DMS53 treated with DMSO at 0.1 percent for 48 hours (cell line): ENCODE data around the gene AMPH.

Experiments
- DNase-seq: peaks from one replicate; lab custom pipeline; 2025; ENCODE audit not compliant: unreplicated experiment; lab: John Stamatoyannopoulos, UW

Gene AMPH

DNA sequence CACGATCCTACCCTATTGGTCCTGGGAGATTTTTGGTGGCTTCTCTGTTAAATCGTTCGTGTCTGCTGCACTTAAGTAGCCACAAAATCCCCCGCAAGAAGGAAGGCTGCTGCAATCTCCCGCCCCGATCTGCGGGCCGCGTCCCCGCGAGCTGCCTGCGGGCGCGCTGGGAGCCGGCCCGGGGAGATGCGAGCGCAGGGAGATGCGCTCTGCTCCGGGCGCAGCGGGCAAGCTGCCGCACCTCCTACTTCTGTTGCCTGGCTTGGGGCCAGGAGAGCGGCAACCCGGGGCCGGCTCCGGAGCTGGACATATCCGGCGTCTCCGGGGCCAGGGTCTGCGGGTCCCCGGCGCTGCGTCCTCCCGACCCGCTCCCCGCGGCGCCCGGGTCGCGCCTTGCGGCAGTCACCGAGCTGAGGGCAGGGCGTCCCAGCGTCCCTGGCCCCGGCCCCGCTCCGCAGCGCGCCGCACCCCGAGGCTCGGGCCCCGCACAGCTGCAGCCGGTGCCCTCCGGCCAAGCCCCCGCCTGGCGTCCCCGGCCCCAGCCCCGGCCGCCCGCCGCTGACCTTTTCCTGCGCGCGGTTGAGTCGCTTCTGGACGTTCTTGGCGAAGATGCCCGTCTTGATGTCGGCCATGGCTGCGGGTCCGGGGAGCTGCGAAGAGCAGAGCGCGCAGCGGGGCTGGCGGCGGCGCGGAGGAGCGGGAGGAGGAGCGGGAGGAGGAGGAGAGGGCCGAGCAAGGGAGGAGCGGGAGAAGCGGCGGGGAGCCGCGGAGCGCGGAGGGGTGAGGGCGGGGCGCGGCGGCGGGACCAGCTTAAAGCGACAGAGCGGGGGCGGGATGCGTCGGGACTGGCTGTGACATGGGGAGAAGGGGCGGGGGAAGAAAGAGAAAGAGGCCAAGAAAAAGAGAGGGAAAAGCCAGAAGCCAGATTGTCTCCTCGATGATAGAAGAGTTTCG lies at the start of gene AMPH:
AMPH (minus strand) TSS at position 654 of the 954 bp plus-strand sequence; CDS start at position 632, 22 bp downstream.
- DNase-seq = no peak

DNA sequence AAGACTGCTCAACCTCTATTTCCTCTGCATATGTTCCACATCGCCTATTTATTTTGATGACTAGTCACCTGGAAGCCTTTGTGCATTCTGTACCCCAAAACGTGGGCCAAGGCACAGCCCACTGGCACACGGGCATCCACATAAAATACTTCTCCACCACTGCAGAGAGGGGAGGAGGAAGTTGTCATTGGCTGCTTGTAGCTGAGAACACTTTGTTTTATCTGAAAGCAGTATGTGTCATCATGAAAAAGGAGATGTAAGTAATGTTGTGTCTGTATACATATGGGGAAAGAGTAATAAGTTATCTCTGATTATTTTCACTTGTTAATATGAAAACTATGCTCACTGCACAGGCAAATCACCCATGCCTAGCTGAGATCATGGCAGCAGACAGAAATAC lies 48.2 kb upstream of the AMPH start:
- no peak for DNase-seq

DNA sequence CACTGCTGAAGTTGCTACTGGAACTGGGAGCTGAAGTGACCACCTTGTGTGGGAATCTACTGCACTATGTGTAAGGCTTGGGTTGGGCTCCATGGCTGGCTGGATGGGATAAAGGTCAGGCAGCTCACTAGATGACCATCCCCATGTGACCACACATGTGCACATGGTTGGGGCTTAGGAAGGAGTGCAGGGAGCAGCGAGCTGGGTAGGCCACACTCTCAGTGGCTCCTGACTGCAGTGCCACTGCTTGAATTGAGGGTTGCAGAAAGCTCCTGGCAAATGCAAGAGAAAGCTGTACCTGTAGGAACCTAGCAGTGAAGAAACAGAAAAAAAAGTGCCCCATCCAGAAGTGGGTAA lies 47.5 kb upstream of the AMPH start:
- DNase-seq = no peak

DNA sequence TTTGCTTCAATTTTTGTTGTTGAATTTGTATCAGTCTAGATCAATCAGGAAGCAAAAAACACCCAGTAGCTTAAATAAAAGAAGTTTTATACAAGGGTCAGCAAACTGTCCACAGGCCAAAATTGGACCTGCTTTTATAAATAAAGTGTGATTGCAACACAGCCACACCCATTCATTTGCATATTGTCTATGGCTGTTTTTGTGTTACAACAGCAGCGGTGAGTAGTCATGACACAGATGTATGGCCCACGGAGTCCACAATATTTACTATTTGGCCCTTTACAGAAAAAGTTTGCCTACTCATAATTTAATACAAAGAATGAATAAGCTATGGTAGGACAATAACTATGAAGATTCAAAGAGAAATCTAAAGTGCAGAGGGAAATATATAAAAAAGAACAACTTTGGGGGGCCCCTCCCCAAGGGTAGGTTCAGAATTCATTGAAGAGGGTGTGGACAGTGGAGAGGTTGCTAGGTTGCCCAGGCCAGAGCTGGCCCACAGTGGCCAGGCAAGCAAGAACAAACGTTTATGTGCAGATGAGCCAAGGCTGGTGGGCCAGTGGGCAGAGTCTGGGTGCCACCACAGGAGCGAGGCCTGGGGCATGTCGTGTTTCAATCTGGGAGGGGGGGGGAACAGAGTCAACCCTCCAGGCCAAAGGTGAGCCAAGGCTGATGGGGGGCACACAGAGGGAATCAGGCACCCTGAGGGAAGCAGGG lies 47.0 kb upstream of the AMPH start:
- no peak for DNase-seq

DNA sequence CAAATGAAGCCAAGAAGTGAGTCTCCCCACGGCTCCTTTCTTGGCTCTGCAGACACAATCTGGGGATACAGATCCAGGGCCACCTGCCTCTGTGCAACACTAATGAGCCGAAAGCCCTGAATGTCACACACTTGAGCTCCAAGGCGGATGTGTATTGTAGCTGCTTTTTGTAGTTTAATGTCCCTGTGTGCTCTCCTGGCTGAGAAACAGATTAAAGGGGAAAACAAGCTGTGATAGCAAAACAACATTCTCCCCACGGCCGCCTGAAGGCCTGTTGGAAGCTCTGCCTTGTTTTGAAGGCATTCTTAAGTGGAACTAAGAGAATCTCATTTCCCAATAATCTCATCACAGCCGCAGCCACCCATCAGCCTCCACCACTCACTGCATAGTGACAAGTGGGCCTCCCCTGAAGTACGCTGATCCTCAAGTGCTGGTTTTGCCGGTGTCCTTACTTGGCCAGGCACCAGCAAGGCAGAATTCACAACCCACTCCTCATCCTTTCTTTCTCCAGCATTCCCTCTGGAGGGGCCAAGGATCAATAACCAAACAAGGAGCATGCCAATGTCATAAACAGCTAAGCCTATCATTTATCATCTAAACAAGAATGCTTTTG lies 44.4 kb upstream of the AMPH start:
- DNase-seq = no peak

DNA sequence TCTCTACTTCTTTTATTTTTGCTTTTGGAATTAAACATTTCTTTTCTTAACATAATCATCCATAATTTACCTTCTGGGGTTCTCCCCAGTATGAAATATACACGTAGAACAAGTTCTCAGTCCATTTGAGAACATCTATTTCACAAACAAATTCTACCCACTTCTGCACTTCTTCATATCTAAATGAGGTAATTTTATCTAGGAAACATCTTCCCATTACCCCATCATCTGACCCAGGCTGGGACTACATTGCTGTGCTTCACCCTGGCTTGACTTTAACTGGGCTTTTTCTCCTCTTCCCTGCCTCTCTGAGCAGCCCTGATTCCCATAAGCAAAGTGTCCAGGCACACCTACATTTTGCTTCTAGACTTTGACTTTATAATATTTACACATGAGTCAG lies 43.3 kb upstream of the AMPH start:
- DNase-seq = no peak

DNA sequence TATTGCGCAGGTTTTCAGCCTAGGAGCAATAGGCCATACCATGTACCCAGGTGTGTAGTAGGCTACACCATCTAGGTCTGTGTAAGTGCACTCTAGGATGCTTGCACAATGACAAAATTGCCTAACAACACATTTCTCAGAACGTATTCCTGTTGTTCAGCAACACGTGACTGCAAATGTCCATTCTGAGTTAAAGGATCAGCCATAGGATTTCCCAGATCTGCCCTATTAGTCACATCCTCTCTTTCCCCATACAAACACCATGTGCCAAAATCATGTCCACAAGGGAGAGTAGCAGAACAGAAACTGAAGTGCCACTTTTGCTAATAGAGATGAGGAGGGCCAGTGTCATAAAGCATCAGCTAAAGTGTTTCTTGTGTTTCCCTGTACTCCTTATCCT lies 42.6 kb upstream of the AMPH start:
- DNase-seq = no peak

DNA sequence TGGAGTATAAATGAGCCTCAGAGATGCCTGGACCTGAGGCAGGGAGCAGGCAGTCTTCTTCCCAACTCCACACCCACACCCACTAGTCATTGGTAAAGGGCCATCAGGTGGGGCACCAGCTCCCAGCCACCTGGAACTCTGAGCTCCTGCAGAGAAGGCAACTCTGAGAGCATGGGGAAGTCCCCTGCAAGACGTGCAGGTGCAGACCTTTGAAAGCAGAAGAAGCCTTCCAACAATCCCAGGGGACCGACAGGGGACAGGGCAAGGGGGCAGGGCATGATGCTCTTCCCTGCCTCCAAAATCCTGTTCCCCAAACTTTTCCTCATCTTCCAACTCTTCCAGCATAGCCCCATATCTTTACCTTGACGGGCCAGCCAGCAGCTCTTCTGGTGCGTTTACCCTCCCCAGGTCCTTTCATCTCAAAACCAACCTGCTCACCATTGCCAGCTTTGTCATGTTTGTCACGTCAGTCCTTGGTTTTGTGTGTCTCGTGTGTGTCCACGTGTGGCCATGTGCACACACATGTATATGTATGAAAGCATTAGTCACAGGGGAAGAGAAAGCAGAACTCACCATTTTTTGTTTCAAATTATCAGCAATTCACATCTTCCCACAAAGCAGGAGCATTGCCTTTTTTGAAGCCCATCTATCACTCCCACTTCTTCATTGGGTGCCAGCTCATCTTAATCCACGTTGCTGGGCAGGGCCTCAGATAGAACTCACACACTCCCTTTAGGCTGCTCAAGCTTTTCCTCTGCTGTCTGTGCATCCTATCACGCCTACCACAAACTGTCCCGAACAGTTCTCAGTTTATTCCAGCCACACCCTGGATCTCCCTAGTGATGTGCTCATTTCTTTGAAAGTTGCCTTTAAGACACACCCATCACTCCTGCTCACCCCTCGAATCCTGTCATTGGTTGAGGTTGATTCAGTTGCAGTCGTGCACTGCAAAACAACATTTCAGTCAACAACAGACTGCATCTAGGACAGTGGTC lies 41.0 kb upstream of the AMPH start:
- no peak for DNase-seq

DNA sequence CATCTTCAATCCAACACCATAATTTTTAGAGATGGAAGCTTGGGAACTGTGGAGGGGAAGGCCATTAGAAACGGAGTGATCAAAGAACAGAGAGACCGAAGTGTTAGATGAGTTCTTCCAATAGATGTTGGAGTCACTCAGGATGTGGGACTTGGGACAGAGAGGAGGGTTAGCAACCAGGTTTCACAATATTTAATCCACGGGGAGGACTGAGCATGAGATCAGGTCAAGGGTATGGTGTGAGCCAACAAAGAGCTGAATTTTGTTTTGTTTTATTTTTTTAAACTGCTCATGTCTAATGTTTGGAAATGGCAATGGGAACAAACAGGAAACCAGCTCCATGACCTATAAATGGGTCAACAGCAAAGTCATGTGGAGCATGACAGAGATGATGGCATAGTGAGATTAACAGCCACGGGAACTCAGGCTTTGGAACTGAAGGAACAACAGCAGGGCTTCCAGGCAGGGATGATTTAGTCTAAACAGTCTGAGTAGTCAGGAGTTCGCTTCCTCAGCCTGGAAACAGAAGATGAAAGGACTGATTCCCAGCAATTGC lies 38.9 kb upstream of the AMPH start:
- no peak for DNase-seq

DNA sequence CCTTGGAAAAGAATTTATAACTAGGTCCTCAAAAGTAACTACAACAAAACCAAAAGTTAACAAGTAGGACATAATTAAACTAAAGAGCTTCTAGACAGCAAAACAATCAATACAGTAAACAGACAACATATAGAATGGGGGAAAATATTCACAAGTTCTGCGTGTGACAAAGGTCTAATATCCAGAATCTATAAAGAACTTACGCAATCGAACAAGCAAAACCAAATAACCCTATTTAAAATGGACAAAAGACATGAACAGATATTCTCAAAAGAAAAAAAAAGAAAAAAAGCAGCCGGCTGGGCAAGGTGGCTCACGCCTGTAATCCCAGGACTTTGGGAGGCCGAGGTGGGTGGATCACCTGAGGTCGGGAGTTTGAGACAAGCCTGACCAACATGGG lies 33.8 kb upstream of the AMPH start:
- no peak for DNase-seq

DNA sequence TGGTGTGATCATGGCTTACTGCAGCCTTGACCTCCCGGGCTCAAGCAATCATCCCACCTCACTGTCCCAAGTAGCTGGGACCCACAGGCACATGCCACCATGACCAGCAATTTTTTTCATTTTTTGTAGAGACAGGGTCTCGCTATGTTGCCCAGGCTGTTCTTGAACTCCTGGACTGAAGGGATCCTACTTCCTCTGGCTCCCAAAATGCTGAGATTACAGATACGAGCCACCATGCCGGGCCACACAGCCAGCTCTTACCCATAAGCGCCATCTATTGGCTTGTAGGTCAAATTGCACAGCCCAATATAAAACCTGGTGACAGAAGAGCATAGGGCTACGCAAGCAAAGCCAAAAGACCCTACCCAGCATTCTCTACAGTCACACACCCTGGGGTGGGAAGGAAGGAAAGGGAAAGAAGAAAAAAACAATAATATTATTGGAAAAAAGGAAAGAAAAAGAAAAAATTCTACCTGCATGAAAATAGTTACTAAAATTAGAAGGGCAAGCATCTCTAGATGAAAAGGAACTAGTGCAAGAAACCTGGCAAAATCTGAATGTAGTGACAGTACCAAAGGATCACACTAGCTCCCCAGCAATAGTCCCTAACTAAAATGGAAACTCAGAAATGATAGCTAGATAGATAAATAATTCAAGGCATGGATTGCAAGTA lies 29.4 kb upstream of the AMPH start:
- peak; percentile 50 for DNase-seq

DNA sequence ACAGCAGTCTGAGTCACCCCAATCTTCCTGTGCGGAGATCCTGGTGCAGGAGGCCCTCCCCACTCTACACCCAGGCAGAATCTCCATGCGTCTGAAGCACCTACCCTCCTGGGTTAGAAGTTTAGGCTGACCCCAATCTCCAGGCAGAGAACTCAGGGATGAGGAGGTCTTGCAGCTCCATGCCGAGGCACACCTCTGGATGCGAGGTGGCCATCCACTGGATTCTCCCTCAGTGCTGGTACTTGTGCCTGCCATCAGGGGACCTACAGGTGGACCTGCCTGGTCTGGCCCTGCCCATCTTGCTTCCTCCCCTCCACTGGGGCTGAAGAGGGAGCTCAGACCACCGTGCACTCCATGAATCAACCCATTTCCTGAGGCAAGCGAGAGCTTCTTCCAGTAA lies 28.8 kb upstream of the AMPH start:
- no peak for DNase-seq

DNA sequence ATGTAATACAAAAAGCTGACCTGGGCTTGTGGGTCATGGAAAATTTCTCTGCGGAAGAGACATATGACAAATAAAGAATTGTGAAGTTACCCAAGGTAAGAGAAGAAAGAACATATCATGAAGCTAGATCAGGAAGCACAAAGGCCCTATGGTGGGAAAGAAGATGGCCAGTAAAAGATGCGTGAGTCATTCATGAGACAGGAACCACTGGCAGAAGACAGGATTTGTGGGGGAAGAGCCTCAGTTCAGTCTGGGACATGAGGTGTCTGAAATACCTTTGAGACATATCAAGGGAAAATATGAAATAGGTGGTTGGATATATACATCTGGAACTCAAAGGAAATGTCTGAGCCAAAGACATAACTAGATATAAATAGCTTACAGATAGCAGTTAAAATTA lies 27.7 kb upstream of the AMPH start:
- DNase-seq = no peak

DNA sequence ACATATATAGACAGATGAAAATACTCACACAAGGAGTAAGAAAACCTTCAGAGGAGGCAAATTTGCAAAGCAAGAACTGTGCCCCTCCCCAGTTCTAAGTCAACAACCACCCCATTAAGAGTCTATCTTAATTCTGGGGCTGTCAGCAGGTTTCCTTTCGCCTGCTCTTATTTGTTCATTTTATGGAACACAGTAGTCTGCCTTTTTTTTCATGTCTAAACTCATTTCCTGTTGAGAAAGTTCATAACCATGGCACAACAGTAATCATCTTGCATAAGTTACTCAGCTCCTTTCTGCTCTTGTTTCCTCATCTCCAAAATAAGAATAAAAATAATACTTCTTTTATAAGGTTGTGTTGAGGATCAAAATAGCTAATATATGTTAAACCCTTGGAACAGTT lies 25.8 kb upstream of the AMPH start:
- no peak for DNase-seq

DNA sequence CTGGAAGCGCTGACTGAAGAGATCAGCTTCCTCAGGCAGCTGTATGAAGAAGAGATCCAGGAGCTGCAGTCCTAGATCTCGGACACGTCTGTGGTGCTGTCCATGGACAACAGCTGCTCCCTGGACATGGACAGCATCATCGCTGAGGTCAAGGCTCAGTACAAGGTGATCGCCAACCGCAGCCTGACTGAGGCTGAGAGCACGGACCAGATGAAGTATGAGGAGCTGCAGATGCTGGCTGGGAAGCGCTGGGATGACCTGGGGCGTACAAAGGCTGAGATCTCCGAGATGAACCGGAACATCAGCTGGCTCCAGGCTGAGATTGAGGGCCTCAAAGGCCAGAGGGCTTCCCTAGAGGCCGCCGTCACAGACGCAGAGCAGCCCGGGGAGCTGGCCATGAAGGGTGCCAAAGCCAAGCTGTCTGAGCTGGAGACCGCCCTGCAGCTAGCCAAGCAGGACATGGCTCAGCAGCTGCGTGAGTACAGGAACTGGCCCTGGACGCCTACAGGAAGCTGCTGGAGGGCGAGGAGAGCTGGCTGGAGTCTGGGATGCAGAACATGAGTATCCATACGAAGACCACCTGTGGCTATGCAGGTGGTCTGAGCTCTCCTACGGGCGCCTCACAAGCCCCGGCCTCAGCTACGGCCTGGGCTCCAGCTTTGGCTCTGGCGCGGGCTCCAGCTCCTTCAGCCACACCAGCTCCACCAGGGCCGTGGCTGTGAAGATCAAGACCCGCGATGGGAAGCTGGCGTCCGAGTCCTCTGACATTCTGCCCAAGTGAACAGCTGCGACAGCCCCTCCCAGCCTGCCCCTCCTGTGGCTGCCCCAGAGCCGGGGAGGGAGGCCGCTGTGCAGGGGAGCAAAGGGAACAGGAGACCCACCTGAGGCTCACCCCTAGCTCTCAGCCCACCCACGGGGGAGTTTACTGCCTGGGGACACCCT lies 24.9 kb upstream of the AMPH start:
- DNase-seq = no peak

DNA sequence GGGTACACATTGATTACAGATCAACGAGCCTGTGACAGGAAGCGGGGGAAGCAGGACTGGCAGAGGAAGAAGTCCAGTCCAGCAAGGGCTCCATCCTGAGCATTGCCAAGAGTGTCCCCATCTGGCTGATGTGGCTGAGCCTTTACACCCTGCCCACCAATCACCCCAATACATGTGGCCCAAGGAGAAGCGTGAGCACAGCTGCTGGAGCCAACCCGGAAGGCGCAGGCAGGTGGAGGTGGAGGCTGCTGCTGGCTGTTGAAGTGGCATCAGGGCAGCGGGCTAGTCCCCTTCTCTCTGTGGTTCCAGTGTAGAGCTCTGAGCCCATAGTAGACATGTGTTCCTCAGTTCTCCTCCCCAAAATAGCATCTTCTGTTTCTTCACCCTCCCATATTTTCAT lies 6.8 kb upstream of the AMPH start:
- no peak for DNase-seq

DNA sequence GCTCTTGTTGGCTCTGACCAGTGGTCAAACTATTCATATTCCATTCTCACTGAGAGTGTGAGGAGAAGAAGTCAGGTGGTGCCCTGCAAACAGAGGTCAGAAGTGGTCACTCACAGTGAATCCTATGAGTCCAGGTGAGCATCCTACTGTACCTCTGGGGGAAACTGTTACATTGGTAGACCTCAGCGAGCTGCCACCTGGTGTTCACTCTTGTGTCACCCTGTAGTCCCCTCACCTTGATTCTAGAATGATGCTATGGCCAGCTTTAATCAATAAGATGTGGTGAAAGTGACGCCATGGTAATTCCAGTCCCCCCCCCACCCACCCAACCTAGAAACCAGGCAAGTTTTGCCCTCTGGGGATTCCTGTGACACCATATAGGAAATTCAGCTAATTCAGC lies 1.2 kb upstream of the AMPH start:
- DNase-seq = no peak

DNA sequence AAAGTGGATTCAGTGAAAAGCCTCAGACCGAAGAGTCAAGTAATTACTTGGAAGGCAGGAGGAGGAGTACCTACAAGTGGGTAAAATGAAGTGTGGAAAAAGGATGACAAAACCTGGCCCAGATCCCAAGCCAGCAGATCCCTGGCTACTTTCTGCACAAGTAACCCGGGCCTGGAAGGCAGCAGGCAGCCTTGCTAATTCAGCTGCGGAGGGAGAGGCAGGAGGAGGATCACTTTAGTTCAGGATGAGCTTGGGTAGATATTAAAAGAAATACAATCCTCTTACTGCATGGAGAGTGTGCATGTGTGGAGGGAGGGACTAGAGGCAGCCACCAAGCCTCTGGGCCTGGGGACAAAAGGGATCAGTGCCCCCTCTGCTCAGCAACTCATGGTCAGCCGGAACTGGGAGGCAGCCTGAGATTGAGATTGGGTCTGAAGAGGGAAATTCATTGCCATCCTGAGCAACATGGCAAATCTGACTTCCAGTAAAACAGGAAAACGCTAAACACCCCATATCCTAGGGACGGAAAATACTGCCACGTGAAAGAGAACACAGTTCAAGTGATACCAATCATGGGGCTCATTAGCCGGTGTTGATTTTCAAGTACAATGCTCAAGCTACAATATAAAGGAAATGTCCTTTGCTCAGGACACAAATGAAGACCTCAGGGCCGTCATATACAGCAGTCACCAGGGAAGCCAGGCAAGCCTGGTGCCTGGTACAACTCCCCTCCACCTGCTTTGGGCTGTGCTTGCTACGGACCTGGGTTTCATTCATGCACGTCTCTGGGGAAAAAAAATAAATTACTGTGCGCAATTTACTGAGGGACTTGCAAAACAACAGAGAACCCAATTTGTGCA lies 1.3 kb downstream of the AMPH start:
- DNase-seq = no peak
